GM12878 (cell line): Measurements from ENCODE around the gene CENATAC. TPM values are rescaled to one million over a fixed set of nuclear protein-coding genes. Genes with fewer than 3 reads are reported as not detected.

Experiments used
- ATAC-seq: fragments of 200-7000 bp; cut with Tn5 transposase; 3 replicates; pipeline ENCODE4 v1.9.1; 2020; ENCODE audit warnings: mild to moderate bottlenecking, moderate library complexity
- BruUV-seq: library from RNA; stranded (reverse); fragments of 400-500 nt; replicated peaks from 2 replicates; lab custom pipeline; 2021; lab: Mats Ljungman, UMichigan
- CTCF ChIA-PET: fragments of 300-600 bp; sonication (Branson Sonifier 250); formaldehyde crosslinking; extraction: SDS; loops from one replicate; lab custom pipeline; 2021; ENCODE audit warnings: inconsistent platforms; lab: Yijun Ruan, JAX
- POLR2A ChIA-PET: fragments of 350-600 bp; formaldehyde crosslinking; extraction: SDS; loops from one replicate; lab custom pipeline; 2021; ENCODE audit warnings: inconsistent platforms; lab: Charles Lee
- RAD21 ChIA-PET: fragments of 300-600 bp; sonication (Branson Sonifier 250); formaldehyde crosslinking; loops from one replicate; lab custom pipeline; 2023; ENCODE audit warnings: antibody characterized with exemption; ENCODE audit not compliant: unreplicated experiment; lab: Charles Lee
- SMC1A ChIA-PET: fragments of 300-600 bp; sonication (Branson Sonifier 250); formaldehyde crosslinking; loops from one replicate; lab custom pipeline; 2023; ENCODE audit not compliant: unreplicated experiment, uncharacterized antibody; lab: Charles Lee
- DNase-seq: peaks from one replicate; pipeline ENCODE4 v3.0.0-alpha.2; 2011; ENCODE audit warnings: low read depth, low spot score
- FAIRE-seq: peaks from 3 replicates; lab custom pipeline; 2011; peaks lifted over from hg19 to GRCh38; lab: Jason Lieb, UNC
- H2AFZ ChIP-seq: 2 replicates; pipeline ENCODE4 v1.6.0; 2011; ENCODE audit warnings: low read depth, low read length, control low read depth; ENCODE audit not compliant: control insufficient read depth
- H3K27ac ChIP-seq: 2 replicates; pipeline ENCODE4 v1.5.1; 2011; ENCODE audit warnings: control low read depth; ENCODE audit not compliant: control insufficient read depth, insufficient read depth
- H3K27me3 ChIP-seq, 2 experiments: replicated peaks in 1 of 2; 2 replicates each; pipeline versions ENCODE4 v1.6.0 to v1.6.1; 2011; ENCODE audit warnings: low read length in 1 of 2; ENCODE audit not compliant: control insufficient read depth in 2 of 2, insufficient read depth in 2 of 2
- H3K36me3 ChIP-seq, 2 experiments: 2 replicates each; pipeline ENCODE4 v1.5.1; 2011; ENCODE audit warnings: low read length in 1 of 2; ENCODE audit not compliant: control insufficient read depth in 2 of 2, insufficient read depth in 2 of 2
- H3K4me1 ChIP-seq: 2 replicates; pipeline ENCODE4 v1.6.1; 2011; ENCODE audit warnings: mild to moderate bottlenecking, low read length, moderate library complexity, mixed read lengths; ENCODE audit not compliant: control insufficient read depth, insufficient read depth
- H3K4me2 ChIP-seq: 2 replicates; pipeline ENCODE4 v1.6.0; 2011; ENCODE audit warnings: control low read depth; ENCODE audit not compliant: control insufficient read depth, insufficient read depth
- H3K4me3 ChIP-seq: fragments of 200-600 bp; sonication (generic); 2 replicates; pipeline ENCODE4 v1.5.1; 2016
- H3K79me2 ChIP-seq: 2 replicates; pipeline ENCODE4 v1.6.0; 2011; ENCODE audit warnings: low read length; ENCODE audit not compliant: control insufficient read depth, insufficient read depth
- H3K9ac ChIP-seq: 2 replicates; pipeline ENCODE4 v1.8.0; 2011; ENCODE audit warnings: low read length, control low read depth, mixed read lengths; ENCODE audit not compliant: control insufficient read depth, insufficient read depth
- H3K9me3 ChIP-seq: replicated peaks from 3 replicates; pipeline ENCODE4 v1.5.1; 2011; ENCODE audit warnings: mild to moderate bottlenecking, low read length; ENCODE audit not compliant: control insufficient read depth, insufficient read depth
- H4K20me1 ChIP-seq: 2 replicates; pipeline ENCODE4 v1.6.0; 2011; ENCODE audit not compliant: control insufficient read depth, insufficient read depth
- ASH2L ChIP-seq: fragments of 300-600, 200-600 bp; sonication (generic); IDR thresholded peaks from 2 replicates; pipeline ENCODE4 v1.6.1; 2017; ENCODE audit warnings: low read depth, mild to moderate bottlenecking, borderline replicate concordance
- CEBPB ChIP-seq, 2 experiments: fragments of 150-350 bp in 1 of 2; IDR thresholded peaks; 2 replicates each; pipeline ENCODE4 v1.6.1; 2012 to 2014; ENCODE audit warnings: low read depth in 2 of 2, low read length in 2 of 2, borderline replicate concordance in 1 of 2, inconsistent platforms in 1 of 2
- E2F8 ChIP-seq: fragments of 450-650 bp; IDR thresholded peaks from 2 replicates; pipeline ENCODE4 v1.6.1; 2018; ENCODE audit warnings: mild to moderate bottlenecking, low read depth, moderate library complexity; ENCODE audit not compliant: partially characterized antibody
- ELK1 ChIP-seq: IDR thresholded peaks from 2 replicates; pipeline ENCODE4 v1.6.1; 2012; ENCODE audit warnings: low read depth, low read length, improper control_type of control experiment
- EZH2 ChIP-seq: IDR thresholded peaks from 2 replicates; pipeline ENCODE4 v1.6.1; 2012; ENCODE audit warnings: low read depth, mild to moderate bottlenecking, control low read depth, inconsistent platforms, low read length, borderline replicate concordance; ENCODE audit not compliant: control insufficient read depth
- GABPA ChIP-seq: IDR thresholded peaks from 2 replicates; pipeline ENCODE4 v1.6.1; 2014; ENCODE audit warnings: antibody characterized with exemption, low read depth, mild to moderate bottlenecking, inconsistent platforms
- MYB ChIP-seq: fragments of 150-350 bp; IDR thresholded peaks from 2 replicates; pipeline ENCODE4 v1.6.1; 2014; ENCODE audit warnings: mild to moderate bottlenecking, low read depth, low read length, borderline replicate concordance
- NR2C2 ChIP-seq: IDR thresholded peaks from 2 replicates; pipeline ENCODE4 v1.6.1; 2011; ENCODE audit warnings: borderline replicate concordance, low read depth; ENCODE audit not compliant: control insufficient read depth, insufficient read length
- PBX3 ChIP-seq: IDR thresholded peaks from 2 replicates; pipeline ENCODE4 v1.6.1; 2011; ENCODE audit warnings: mild to moderate bottlenecking, low read depth, low read length, moderate library complexity; ENCODE audit not compliant: insufficient replicate concordance
- POLR2AphosphoS2 ChIP-seq: IDR thresholded peaks from 2 replicates; pipeline ENCODE4 v1.6.1; 2011; ENCODE audit warnings: low read depth, mild to moderate bottlenecking, low read length, improper control_type of control experiment, moderate library complexity
- STAT3 ChIP-seq: IDR thresholded peaks from 2 replicates; pipeline ENCODE4 v1.6.1; 2011; ENCODE audit warnings: low read depth, low read length, improper control_type of control experiment
- ZBTB4 ChIP-seq: fragments of 450-650 bp; formaldehyde crosslinking; IDR thresholded peaks from 2 replicates; pipeline ENCODE4 v1.4.0; 2022; ENCODE audit warnings: mild to moderate bottlenecking, moderate library complexity
- ZNF217 ChIP-seq: fragments of 450-650 bp; IDR thresholded peaks from 2 replicates; pipeline ENCODE4 v1.6.1; 2017; ENCODE audit warnings: antibody characterized with exemption, mild to moderate bottlenecking
- WGBS: methylation state at CpG from one replicate; pipeline ENCODE4 v1.1.6; 2016; ENCODE audit warnings: low lambda C conversion rate; ENCODE audit not compliant: insufficient replicate concordance, insufficient coverage; ENCODE audit errors: missing lambda C conversion rate; 5-methylcytosine and 5-hydroxymethylcytosine counted together
- in situ Hi-C: fragments of 300-500 bp; cut with MboI; formaldehyde crosslinking; loops from 9 replicates; pipeline ENCODE4 v1.14.3; 2018; ENCODE audit warnings: mixed read lengths
- intact Hi-C: fragments of 100-400 bp; cut with micrococcal nuclease; formaldehyde crosslinking; loops from one replicate; pipeline ENCODE4 v1.14.2; 2022; ENCODE audit not compliant: unreplicated experiment
- polyA plus RNA-seq, 11 experiments: library from polyadenylated mRNA; depleted of rRNA in 4 of 11; unstranded in 6 of 11; stranded (reverse) in 5 of 11; fragments of >200 nt; fragmentation: Nextera tagmentation in 4 of 11; fragmentation: Illumina TruSeq in 1 of 11; extraction: Ambion mirVana in 4 of 11; extraction: Trizol in 1 of 11; gene quantifications; 1 replicate in 1 of 11; 2 replicates in 10 of 11; pipeline versions ENCODE4 v1.2.1 to v1.2.3, GENCODE V29; 2011 to 2016; ENCODE audit warnings: inconsistent platforms in 2 of 11, missing spikeins in 2 of 11, low read depth in 1 of 11
- total RNA-seq, 4 experiments: library from RNA; depleted of rRNA in 3 of 4; stranded (reverse); fragments of >200 nt in 3 of 4; fragmentation: Illumina TruSeq in 1 of 4; extraction: Trizol in 1 of 4; gene quantifications; 2 replicates each; pipeline versions ENCODE4 v1.2.1 to v1.2.3, GENCODE V29; 2013 to 2021

CENATAC gene
- total and polyA plus RNA-seq, 10 of the 15 experiments (the other 5 are each of a cell fraction or from before 2014, with no cell fraction given): 4.8 to 37.1 (median 24.1) TPM

GRCh38 chr11:119061256-119061655 lies 63.3 kb downstream of the CENATAC start:
- in situ Hi-C loops: no loop called here
- Histone ChIP-seq H3K27ac (no peak overlapping the region), H3K27me3 (no peaks in the 10 kb centered on the region), H3K36me3 (no peaks in the 10 kb centered on the region), H3K9ac (no peak overlapping the region), H3K4me1 (no peaks in the 10 kb centered on the region; the same call in 1 of the 2 replicates), H4K20me1 (no peaks in the 10 kb centered on the region), H3K4me3 (no peak overlapping the region), H3K4me2 (no peak overlapping the region), H2AFZ (no peak overlapping the region), H3K9me3 (no peaks in the 10 kb centered on the region), H3K79me2 (peaks cover 16% of the 10 kb centered on the region)
- no peak for DNase-seq
- intact Hi-C loops: no loop called here
- no peak for FAIRE-seq
- ChIA-PET CTCF (interaction anchor here (1.1 to 2.9 kb wide), 2 partner anchors 135 to 262 kb away, joined by 7 to 10 read pairs; no protein-coding TSS in a partner anchor), SMC1A (no interaction called here), POLR2A (interaction anchor here (0.6 to 1.5 kb wide), 4 partner anchors 9 to 232 kb away, joined by 3 to 5 read pairs (median 3); a partner anchor contains a TSS), RAD21 (interaction anchor here (1.0 to 1.5 kb wide), 2 partner anchors 24 to 32 kb away, joined by 3 read pairs; no protein-coding TSS in a partner anchor)
- no peak for ATAC-seq
- WGBS: 78% methylated on average over 2 of the region's 3 CpGs
- TF ChIP-seq ASH2L (no peak), ZBTB4 (CRISPR knock-in tag) (no peak), NR2C2 (no peak), CEBPB (IDR thresholded peaks at IDR 0.05; ENCODE audit: borderline replicate concordance in 1 of 2, low read depth in 2 of 2, low read length in 2 of 2) (no peak), EZH2 (no peak), ELK1 (no peak), GABPA (no peak), POLR2AphosphoS2 (no peak), STAT3 (no peak), MYB (no peak), PBX3 (no peak), ZNF217 (no peak), E2F8 (no peak)
- BruUV-seq: no TSS peak
